Adrenal gland (tissue), 12 donors: ENCODE measurements around the gene TP53TG5. TPM values are rescaled to one million over a fixed set of nuclear protein-coding genes. Genes with fewer than 3 reads are reported as not detected.

ENCODE experiments used
- DNase-seq, 7 donors: peaks; one replicate each; pipeline ENCODE4 v3.0.0-alpha.2; 2019 to 2020
- H3K27ac ChIP-seq, 5 donors: fragments of 200-600 bp; sonication (generic) in 4 of 5; 1 replicate in 3 of 5; 2 replicates in 2 of 5; pipeline versions ENCODE4 v1.5.1 to v1.8.0; 2016 to 2020; ENCODE audit warnings: mild to moderate bottlenecking in 1 of 5
- H3K27me3 ChIP-seq: fragments of 200-600 bp; 2 replicates; pipeline ENCODE4 v1.8.0; 2021
- H3K36me3 ChIP-seq, 2 donors: fragments of 200-600 bp; replicated peaks in 1 of 2; 1 replicate in 1 of 2; 2 replicates in 1 of 2; pipeline versions ENCODE4 v1.5.1 to v1.8.0; 2018 to 2022
- H3K4me1 ChIP-seq, 2 donors: fragments of 200-600 bp; replicated peaks in 1 of 2; 1 replicate in 1 of 2; 2 replicates in 1 of 2; pipeline versions ENCODE4 v1.5.1 to v1.8.0; 2018 to 2021
- H3K4me3 ChIP-seq, 4 donors: fragments of 200-600 bp; sonication (generic) in 3 of 4; one replicate each; pipeline ENCODE4 v1.5.1; 2016 to 2018
- H3K9me3 ChIP-seq, 3 donors: fragments of 200-600 bp; sonication (generic) in 1 of 3; replicated peaks in 1 of 3; 1 replicate in 2 of 3; 2 replicates in 1 of 3; pipeline versions ENCODE4 v1.5.1 to v1.8.0; 2016 to 2021
- POLR2A ChIP-seq, 2 donors: fragments of 450-650 bp; IDR thresholded peaks; one replicate each; pipeline ENCODE4 v1.6.1; 2017; ENCODE audit warnings: antibody characterized with exemption in 2 of 2, mild to moderate bottlenecking in 2 of 2, moderate library complexity in 1 of 2
- WGBS, 4 donors: extraction: QIAGEN DNeasy Blood & Tissue Kit in 2 of 4; methylation state at CpG; one replicate each; pipeline versions ENCODE4 v1.1.5 to v1.1.7; 2013 to 2017; 5-methylcytosine and 5-hydroxymethylcytosine counted together
- intact Hi-C, 2 donors: fragments of 100-400 bp; cut with DNase I; formaldehyde crosslinking; loops; one replicate each; pipeline versions ENCODE4 v1.14.1 to v1.15.0; 2022 to 2023
- polyA plus RNA-seq, 3 donors: library from polyadenylated mRNA; stranded (reverse); fragments of 200-250 nt in 2 of 3; fragments of 350-450 nt in 1 of 3; fragmentation: Illumina TruSeq in 1 of 3; extraction: RNeasy Lipid Tissue Mini Kit (QIAGEN cat#74804) in 1 of 3; gene quantifications; one replicate each; pipeline ENCODE4 v1.2.3, GENCODE V29; 2013 to 2014
- total RNA-seq, 9 donors: library from RNA; depleted of rRNA in 4 of 9; stranded (reverse); fragments of >200 nt in 4 of 9; fragments of 120-200 nt in 1 of 9; fragmentation: NEBNext Ultra II Directional in 1 of 9; extraction: Animal tissue kit (Norgen Biotek cat#: 25700) in 1 of 9; gene quantifications; one replicate each; pipeline versions ENCODE4 v1.1.0 to v1.2.4, GENCODE V29; 2013 to 2023
- TF ChIP-seq, protein P1 (sequence below), 6 experiments: fragments of 450-650 bp in 4 of 6; fragments of 200-600 bp in 2 of 6; sonication (generic) in 1 of 6; IDR thresholded peaks; 1 replicate in 5 of 6; 2 replicates in 1 of 6; pipeline versions ENCODE4 v1.5.1 to v1.8.0; 2016 to 2021; ENCODE audit warnings: antibody characterized with exemption in 6 of 6, mild to moderate bottlenecking in 2 of 6, moderate library complexity in 1 of 6
- donor health status: healthy with polysubstance abuse.
- donor health status: Bipolar disorder and iron deficiency.
- donor health status: DM: yes; HTN: yes; CAD: no.
- donor health status: DM: no; HTN: no; CAD: no.
- donor health status: DM: no; HTN: no; CAD: no.
- donor health status: DM: yes; HTN: yes; CAD: no.

Gene TP53TG5
- total and polyA plus RNA-seq, 12 donors: 0.24 to 0.78 (median 0.49) TPM; not detected in 8

DNA sequence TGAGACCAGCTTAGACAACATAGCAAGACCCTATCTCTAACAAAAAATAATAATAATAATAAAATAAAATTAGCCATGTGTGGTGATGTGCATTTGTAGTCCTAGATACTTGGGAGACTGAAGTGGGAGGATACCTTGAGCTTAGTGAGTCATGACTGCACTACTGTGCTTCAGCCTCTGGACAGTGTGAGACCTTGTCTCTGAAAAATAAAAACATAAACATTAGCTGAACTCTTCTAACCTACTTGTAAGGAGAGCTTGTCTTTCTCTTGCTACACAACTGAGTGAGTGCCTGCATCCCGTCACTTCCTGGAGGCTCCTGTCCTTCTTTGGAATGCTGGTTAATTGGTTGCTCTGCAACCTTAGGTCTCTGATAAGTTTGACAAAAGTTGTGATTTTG, 24.8 kb upstream of the TP53TG5 start:
- no peak overlapping the region for H3K4me3 ChIP-seq
- H3K4me1 ChIP-seq: peaks cover 6 to 15% of the 10 kb centered on the region in 2 donors
- H3K36me3 ChIP-seq: no peaks in the 10 kb centered on the region
- H3K27ac ChIP-seq: no peak overlapping the region
- intact Hi-C loops: no loop called here
- WGBS, 4 donors: 73 to 90% (median 86%) methylated on average over 1 of the region's 1 CpG
- no peak for TF ChIP-seq POLR2A (IDR thresholded peaks at IDR 0.05)
- TF ChIP-seq, protein P1, sequence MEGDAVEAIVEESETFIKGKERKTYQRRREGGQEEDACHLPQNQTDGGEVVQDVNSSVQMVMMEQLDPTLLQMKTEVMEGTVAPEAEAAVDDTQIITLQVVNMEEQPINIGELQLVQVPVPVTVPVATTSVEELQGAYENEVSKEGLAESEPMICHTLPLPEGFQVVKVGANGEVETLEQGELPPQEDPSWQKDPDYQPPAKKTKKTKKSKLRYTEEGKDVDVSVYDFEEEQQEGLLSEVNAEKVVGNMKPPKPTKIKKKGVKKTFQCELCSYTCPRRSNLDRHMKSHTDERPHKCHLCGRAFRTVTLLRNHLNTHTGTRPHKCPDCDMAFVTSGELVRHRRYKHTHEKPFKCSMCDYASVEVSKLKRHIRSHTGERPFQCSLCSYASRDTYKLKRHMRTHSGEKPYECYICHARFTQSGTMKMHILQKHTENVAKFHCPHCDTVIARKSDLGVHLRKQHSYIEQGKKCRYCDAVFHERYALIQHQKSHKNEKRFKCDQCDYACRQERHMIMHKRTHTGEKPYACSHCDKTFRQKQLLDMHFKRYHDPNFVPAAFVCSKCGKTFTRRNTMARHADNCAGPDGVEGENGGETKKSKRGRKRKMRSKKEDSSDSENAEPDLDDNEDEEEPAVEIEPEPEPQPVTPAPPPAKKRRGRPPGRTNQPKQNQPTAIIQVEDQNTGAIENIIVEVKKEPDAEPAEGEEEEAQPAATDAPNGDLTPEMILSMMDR (IDR thresholded peaks at IDR 0.05): no peak
- H3K9me3 ChIP-seq: peaks cover 0 to 9% (median 0%) of the 10 kb centered on the region in 3 donors
- H3K27me3 ChIP-seq: no peaks in the 10 kb centered on the region
- DNase-seq: no peak

DNA sequence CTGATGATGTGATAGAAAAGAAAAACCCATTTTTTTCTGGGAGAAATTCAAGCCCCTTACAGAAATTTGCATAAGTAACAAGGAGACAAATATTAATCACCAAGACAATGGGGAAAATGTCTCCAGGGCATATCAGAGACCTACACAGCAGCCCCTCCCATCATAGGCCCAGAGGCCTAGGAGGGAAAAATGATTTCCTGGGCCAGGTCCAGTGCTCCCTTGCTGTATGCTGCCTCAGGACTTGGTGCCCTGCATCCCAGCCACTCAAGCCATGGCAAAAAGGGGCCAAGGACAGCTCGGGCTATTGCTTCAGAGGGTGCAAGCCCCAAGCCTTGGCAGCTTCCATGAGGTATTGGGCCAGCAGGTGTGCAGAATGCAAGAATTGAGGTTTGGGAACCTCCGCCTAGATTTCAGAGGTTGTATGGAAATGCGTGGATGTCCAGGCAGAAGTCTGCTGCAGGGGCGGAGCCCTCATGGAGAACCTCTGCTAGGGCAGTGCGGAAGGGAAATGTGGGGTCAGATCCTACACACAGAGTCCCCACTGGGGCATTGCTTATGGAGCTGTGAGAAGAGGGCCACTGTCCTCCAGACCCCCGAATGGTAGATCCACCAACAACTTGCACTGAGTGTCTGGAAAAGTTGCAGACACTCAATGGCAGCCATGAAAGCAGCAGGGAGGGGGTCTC, 22.4 kb upstream of the TP53TG5 start:
- intact Hi-C loops: no loop called here
- Histone ChIP-seq H3K4me3 (no peak overlapping the region), H3K36me3 (no peaks in the 10 kb centered on the region), H3K4me1 (peaks cover 1 to 2% of the 10 kb centered on the region in 2 donors), H3K27ac (no peak overlapping the region), H3K9me3 (peaks cover 0 to 9% (median 0%) of the 10 kb centered on the region in 3 donors), H3K27me3 (no peaks in the 10 kb centered on the region)
- 94 to 100% (median 96%) methylated on average over 2 to 6 of the region's 6 CpGs for WGBS, 4 donors
- DNase-seq: no peak
- TF ChIP-seq, protein P1 (IDR thresholded peaks at IDR 0.05): no peak
- TF ChIP-seq POLR2A (IDR thresholded peaks at IDR 0.05): no peak

DNA sequence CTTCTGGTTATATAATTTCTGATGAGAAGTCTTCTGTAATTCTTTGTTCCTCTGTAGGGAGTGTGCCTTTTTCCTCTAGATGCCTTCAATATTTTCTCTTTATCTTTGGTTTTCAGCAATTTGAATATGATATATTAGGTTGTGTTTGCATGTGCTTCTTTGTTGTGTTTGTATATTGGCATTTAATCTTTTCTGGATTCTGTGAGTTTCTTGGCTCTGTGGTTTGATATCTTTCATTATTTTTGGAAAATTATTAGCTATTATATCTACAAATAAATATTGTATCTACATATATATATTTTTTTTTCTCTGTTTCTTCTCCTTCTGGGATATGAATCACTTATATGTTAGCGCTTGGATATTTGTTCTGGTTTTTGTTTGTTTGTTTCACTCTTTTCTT, 20.9 kb upstream of the TP53TG5 start:
- peaks cover 0 to 9% (median 0%) of the 10 kb centered on the region in 3 donors for H3K9me3 ChIP-seq
- no peak for DNase-seq
- intact Hi-C loops: no loop called here
- H3K4me3 ChIP-seq: no peak overlapping the region
- H3K27ac ChIP-seq: no peak overlapping the region
- WGBS, 4 donors: 94 to 100% (median 96%) methylated on average over 1 of the region's 1 CpG
- no peaks in the 10 kb centered on the region for H3K27me3 ChIP-seq
- TF ChIP-seq, protein P1 (IDR thresholded peaks at IDR 0.05): no peak
- TF ChIP-seq POLR2A (IDR thresholded peaks at IDR 0.05): no peak
- no peaks in the 10 kb centered on the region for H3K4me1 ChIP-seq
- no peaks in the 10 kb centered on the region for H3K36me3 ChIP-seq

DNA sequence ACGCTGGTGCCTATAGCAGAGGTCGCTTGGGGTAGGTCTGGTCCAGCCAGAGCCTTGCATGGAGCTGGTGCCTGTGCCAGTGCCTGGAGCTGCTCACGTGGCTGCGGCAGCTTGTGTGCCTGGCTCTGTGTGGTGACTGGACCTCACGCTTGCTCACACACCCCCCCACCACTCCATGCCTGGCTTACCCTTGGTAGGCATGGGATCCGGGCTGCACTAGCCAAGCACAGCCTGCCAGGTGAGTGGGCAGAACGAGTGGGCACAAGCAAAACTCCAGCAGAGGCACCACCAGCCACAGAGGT, 16.9 kb upstream of the TP53TG5 start:
- no peak for TF ChIP-seq POLR2A (IDR thresholded peaks at IDR 0.05)
- TF ChIP-seq, protein P1 (IDR thresholded peaks at IDR 0.05): no peak
- intact Hi-C loops: no loop called here
- H3K9me3 ChIP-seq: peaks cover 0 to 3% (median 0%) of the 10 kb centered on the region in 3 donors

More for the DNA sequence above, 16.9 kb upstream of the TP53TG5 start:
- no peak overlapping the region for H3K27ac ChIP-seq
- no peaks in the 10 kb centered on the region for H3K36me3 ChIP-seq
- H3K4me3 ChIP-seq: no peak overlapping the region
- no peaks in the 10 kb centered on the region for H3K4me1 ChIP-seq
- no peaks in the 10 kb centered on the region for H3K27me3 ChIP-seq
- no peak for DNase-seq
- WGBS, 4 donors: 79 to 89% (median 88%) methylated on average over 3 to 7 of the region's 7 CpGs; no CpG with 5 or more reads in 1 of the 4 donors
